ENCODE results near the gene IPPK. TPM values are rescaled to one million over a fixed set of nuclear protein-coding genes. Genes with fewer than 3 reads are reported as not detected.

IPPK gene, protein sequence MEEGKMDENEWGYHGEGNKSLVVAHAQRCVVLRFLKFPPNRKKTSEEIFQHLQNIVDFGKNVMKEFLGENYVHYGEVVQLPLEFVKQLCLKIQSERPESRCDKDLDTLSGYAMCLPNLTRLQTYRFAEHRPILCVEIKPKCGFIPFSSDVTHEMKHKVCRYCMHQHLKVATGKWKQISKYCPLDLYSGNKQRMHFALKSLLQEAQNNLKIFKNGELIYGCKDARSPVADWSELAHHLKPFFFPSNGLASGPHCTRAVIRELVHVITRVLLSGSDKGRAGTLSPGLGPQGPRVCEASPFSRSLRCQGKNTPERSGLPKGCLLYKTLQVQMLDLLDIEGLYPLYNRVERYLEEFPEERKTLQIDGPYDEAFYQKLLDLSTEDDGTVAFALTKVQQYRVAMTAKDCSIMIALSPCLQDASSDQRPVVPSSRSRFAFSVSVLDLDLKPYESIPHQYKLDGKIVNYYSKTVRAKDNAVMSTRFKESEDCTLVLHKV
- 10 to 100 TPM; 13.8 to 15.0 TPM for total RNA-seq

DNA sequence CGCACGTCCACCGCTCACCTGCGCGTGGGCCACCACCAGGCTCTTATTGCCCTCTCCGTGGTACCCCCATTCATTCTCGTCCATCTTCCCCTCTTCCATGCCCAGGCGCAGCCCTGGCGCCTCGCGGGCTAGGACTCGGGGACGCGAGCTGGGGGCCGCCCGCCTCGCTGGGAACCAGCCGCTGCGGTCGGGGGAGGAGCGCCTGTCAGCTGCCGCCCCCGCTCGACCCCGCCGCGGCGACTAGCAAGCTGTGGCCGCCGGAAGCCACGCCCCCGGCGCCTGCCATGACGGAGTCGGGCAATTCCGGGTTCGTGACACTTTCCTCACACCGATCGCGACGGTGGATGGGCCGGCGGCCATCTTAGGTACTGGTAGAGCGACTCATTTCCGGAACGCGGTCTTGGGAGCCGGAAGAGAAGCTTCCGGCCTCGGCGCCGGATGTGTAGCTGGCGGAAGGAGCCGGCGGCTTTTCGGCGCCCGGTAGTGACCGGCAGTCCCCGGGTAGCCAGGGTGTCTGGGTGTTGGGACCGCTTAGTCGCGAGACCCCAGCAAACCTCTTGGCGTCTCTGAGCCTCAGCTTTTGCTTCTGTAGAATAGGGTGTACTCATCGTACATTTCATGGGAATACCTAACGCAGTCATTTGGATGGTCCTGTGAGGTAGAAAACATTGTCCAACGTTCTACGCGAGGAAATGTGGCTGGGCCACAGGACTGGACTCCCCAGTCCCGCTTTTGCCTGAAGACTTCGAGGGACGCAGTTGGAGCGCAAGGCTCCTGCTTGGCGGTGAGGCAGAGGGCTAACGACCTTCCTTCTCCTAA, at the start of gene IPPK:
Gene IPPK, minus strand, starts transcription at position 242 of the 819 bp plus-strand sequence. Its CDS starts 143 bp downstream, at position 99.

Other genes starting within 250 kb of the IPPK start
- not detected for gene OMD, start 245.7 kb downstream of the IPPK start, total RNA-seq
- not detected for gene ASPN, start 187.6 kb downstream of the IPPK start, total RNA-seq
- not detected for gene ECM2, start 134.1 kb downstream of the IPPK start, total RNA-seq
- gene BICD2, start 94.7 kb upstream of the IPPK start, total RNA-seq: 10 to 100 TPM; 38.9 to 52.9 TPM
- gene ZNF484, start 207.9 kb upstream of the IPPK start, total RNA-seq: 10 to 100 TPM; 11.7 to 12.4 TPM